Smooth muscle cell (in vitro differentiated cells): ENCODE results near the gene ENTPD6. TPM values are rescaled to one million over a fixed set of nuclear protein-coding genes. Genes with fewer than 3 reads are reported as not detected.

Source experiments
- DNase-seq: peaks from one replicate; lab custom pipeline; 2025; ENCODE audit not compliant: unreplicated experiment; lab: John Stamatoyannopoulos, UW
- H2AFZ ChIP-seq: fragments of 200-600 bp; sonication (generic); 2 replicates; pipeline ENCODE4 v1.6.0; 2016; ENCODE audit warnings: antibody characterized with exemption, low read depth, mild to moderate bottlenecking
- H3F3A ChIP-seq: fragments of 200-600 bp; sonication (generic); 2 replicates; pipeline ENCODE4 v1.6.0; 2017; ENCODE audit warnings: antibody characterized with exemption, low read depth
- H3K27ac ChIP-seq: fragments of 200-600 bp; sonication (generic); 2 replicates; pipeline ENCODE4 v1.5.1; 2016; ENCODE audit warnings: low read depth, mild to moderate bottlenecking
- H3K27me3 ChIP-seq: fragments of 200-600 bp; sonication (generic); 2 replicates; pipeline ENCODE4 v1.6.1; 2016; ENCODE audit warnings: low read depth, mild to moderate bottlenecking
- H3K36me3 ChIP-seq: fragments of 200-600 bp; sonication (generic); 2 replicates; pipeline ENCODE4 v1.5.1; 2016; ENCODE audit warnings: low read depth
- H3K4me1 ChIP-seq: fragments of 200-600 bp; sonication (generic); 2 replicates; pipeline ENCODE4 v1.5.1; 2016; ENCODE audit warnings: low read depth
- H3K4me2 ChIP-seq: fragments of 200-600 bp; sonication (generic); 2 replicates; pipeline ENCODE4 v1.6.0; 2016; ENCODE audit warnings: mild to moderate bottlenecking
- H3K4me3 ChIP-seq: fragments of 200-600 bp; sonication (generic); 2 replicates; pipeline ENCODE4 v1.5.1; 2016; ENCODE audit warnings: mild to moderate bottlenecking
- H3K79me2 ChIP-seq: fragments of 200-600 bp; sonication (generic); 2 replicates; pipeline ENCODE4 v1.6.0; 2016; ENCODE audit warnings: low read depth, mild to moderate bottlenecking
- H3K9ac ChIP-seq: fragments of 200-600 bp; sonication (generic); 2 replicates; pipeline ENCODE4 v1.6.0; 2016; ENCODE audit warnings: low read depth
- H3K9me3 ChIP-seq: fragments of 200-600 bp; sonication (generic); replicated peaks from 2 replicates; pipeline ENCODE4 v1.5.1; 2016; ENCODE audit warnings: low read depth
- H4K20me1 ChIP-seq: fragments of 200-600 bp; sonication (generic); 2 replicates; pipeline ENCODE4 v1.6.0; 2016; ENCODE audit warnings: low read depth
- WGBS: methylation state at CpG from one replicate; pipeline ENCODE4 v1.1.7; 2016; ENCODE audit warnings: low lambda C conversion rate; 5-methylcytosine and 5-hydroxymethylcytosine counted together
- polyA plus RNA-seq: library from polyadenylated mRNA; unstranded; fragments of >200 nt; fragmentation: Nextera tagmentation; extraction: Ambion mirVana; gene quantifications from 2 replicates; pipeline ENCODE4 v1.2.1, GENCODE V29; 2016
- total RNA-seq: library from RNA; depleted of rRNA; stranded (reverse); fragments of >200 nt; gene quantifications from 2 replicates; pipeline ENCODE4 v1.2.3, GENCODE V29; 2014
- TF ChIP-seq, protein P1 (sequence below): fragments of 200-600 bp; sonication (generic); IDR thresholded peaks from 2 replicates; pipeline ENCODE4 v1.5.1; 2017; ENCODE audit warnings: borderline replicate concordance, mild to moderate bottlenecking, antibody characterized with exemption; ENCODE audit not compliant: insufficient read depth, poor library complexity, severe bottlenecking

ENTPD6 gene
- total and polyA plus RNA-seq, 2 experiments from 2014 or later = 12.6 to 19.9 TPM

DNA sequence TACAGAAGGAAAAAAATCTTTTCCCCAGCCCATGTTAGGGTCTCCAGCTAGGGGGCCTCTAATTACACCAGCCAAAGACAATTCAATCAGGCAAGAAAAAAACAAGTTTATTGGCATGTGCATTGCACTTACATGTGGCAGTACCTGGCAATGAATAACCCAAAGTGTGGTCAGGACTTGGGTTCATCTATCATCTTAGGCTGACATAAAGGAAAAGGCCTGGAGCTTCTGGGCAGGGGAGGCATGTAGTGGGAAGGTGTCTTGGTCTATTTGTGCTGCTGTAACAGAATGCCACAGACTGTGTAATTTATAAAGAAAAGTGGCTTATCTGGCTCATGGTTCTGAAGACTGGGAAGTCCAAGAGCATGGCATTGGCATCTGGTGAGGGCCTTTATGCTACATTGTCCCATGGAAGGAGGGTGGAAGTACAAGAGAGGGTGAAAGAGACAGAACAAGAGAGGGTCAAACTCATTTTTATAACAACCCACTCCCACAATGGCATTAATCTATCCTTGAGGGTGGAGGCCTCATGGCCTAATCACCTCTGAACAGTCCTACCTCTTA is 48.0 kb downstream of the ENTPD6 start:
- H4K20me1 ChIP-seq = no peaks in the 10 kb centered on the region
- H3K79me2 ChIP-seq = no peaks in the 10 kb centered on the region
- H3K36me3 ChIP-seq = no peaks in the 10 kb centered on the region
- DNase-seq = no peak
- H3K27me3 ChIP-seq = no peaks in the 10 kb centered on the region
- H2AFZ ChIP-seq = no peak overlapping the region
- H3K27ac ChIP-seq = no peak overlapping the region
- TF ChIP-seq, protein P1, sequence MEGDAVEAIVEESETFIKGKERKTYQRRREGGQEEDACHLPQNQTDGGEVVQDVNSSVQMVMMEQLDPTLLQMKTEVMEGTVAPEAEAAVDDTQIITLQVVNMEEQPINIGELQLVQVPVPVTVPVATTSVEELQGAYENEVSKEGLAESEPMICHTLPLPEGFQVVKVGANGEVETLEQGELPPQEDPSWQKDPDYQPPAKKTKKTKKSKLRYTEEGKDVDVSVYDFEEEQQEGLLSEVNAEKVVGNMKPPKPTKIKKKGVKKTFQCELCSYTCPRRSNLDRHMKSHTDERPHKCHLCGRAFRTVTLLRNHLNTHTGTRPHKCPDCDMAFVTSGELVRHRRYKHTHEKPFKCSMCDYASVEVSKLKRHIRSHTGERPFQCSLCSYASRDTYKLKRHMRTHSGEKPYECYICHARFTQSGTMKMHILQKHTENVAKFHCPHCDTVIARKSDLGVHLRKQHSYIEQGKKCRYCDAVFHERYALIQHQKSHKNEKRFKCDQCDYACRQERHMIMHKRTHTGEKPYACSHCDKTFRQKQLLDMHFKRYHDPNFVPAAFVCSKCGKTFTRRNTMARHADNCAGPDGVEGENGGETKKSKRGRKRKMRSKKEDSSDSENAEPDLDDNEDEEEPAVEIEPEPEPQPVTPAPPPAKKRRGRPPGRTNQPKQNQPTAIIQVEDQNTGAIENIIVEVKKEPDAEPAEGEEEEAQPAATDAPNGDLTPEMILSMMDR = no peak
- no peak overlapping the region for H3K4me3 ChIP-seq
- H3K4me2 ChIP-seq = no peak overlapping the region
- no peak overlapping the region for H3K9ac ChIP-seq
- H3K4me1 ChIP-seq = peaks cover 13% of the 10 kb centered on the region
- no peaks in the 10 kb centered on the region for H3K9me3 ChIP-seq
- H3F3A ChIP-seq = peaks cover 10% of the 10 kb centered on the region

DNA sequence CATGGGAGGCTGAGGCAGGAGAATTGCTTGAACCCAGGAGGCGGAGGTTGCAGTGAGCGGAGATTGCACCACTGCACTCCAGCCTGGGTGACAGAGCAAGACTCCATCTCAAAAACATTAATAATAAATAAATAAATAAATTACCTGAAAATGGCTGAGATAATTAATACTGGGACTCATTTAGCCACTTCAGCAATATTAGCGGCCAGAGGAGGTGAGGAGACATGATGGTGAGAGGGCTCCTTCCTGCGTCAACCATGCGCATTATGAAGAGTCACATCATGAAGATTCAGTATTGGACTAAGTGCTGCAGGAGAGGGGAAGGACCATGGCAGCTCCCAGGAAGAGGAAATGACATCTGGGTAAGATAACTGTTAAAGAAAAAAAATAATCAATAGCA is 49.5 kb downstream of the ENTPD6 start:
- Histone ChIP-seq H3K79me2 (peaks cover 13% of the 10 kb centered on the region), H3K36me3 (no peaks in the 10 kb centered on the region), H3K4me3 (no peak overlapping the region), H3F3A (peaks cover 5% of the 10 kb centered on the region), H3K4me1 (peaks cover 22% of the 10 kb centered on the region), H2AFZ (no peak overlapping the region), H3K4me2 (no peak overlapping the region), H4K20me1 (peaks cover 13% of the 10 kb centered on the region), H3K27me3 (no peaks in the 10 kb centered on the region), H3K9me3 (no peaks in the 10 kb centered on the region), H3K27ac (no peak overlapping the region), H3K9ac (no peak overlapping the region)
- DNase-seq = no peak
- WGBS = 97% methylated on average over 5 of the region's 5 CpGs
- TF ChIP-seq, protein P1 = no peak

DNA sequence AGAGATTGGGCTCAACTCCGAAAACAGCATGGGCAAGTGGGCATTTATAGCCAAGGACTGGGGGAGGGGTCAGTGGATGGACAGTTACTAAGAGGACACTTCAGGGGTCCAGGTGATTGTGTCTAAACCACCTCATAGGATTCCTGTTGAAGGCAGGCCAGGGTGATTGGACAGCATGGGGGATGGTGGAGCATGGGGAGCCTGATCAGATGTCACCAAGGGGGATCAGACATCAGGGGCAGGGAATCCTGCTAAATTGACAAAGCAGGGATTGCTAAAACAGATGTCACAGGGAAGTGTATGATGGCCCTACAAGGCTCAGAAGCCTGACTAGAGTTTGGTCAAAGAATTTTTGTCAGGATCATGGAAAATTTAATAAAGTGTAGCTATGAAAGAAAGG is 49.9 kb downstream of the ENTPD6 start:
- no peak overlapping the region for H3K4me2 ChIP-seq
- H3K36me3 ChIP-seq = no peaks in the 10 kb centered on the region
- H3K4me1 ChIP-seq = peaks cover 25% of the 10 kb centered on the region
- no peak for DNase-seq
- H2AFZ ChIP-seq = no peak overlapping the region
- H3K9ac ChIP-seq = no peak overlapping the region
- peaks cover 5% of the 10 kb centered on the region for H3F3A ChIP-seq
- 95% methylated on average over 1 of the region's 1 CpG for WGBS
- H3K9me3 ChIP-seq = no peaks in the 10 kb centered on the region
- H4K20me1 ChIP-seq = peaks cover 18% of the 10 kb centered on the region
- peaks cover 18% of the 10 kb centered on the region for H3K79me2 ChIP-seq
- TF ChIP-seq, protein P1 = no peak
- H3K4me3 ChIP-seq = no peak overlapping the region
- H3K27me3 ChIP-seq = no peaks in the 10 kb centered on the region
- H3K27ac ChIP-seq = no peak overlapping the region
